Testis (tissue), 2 donors: Measurements from ENCODE around the gene PRKAR1B.

Source experiments
- POLR2A ChIP-seq: fragments of 450-650 bp; IDR thresholded peaks from one replicate; pipeline ENCODE4 v1.6.1; 2017; ENCODE audit warnings: antibody characterized with exemption, mild to moderate bottlenecking, moderate library complexity
- TF ChIP-seq, protein P1 (sequence below), 3 experiments: fragments of 450-650 bp in 2 of 3; fragments of 200-600 bp in 1 of 3; sonication (generic) in 1 of 3; IDR thresholded peaks; one replicate each; pipeline ENCODE4 v1.5.1; 2016 to 2019; ENCODE audit warnings: antibody characterized with exemption in 3 of 3, mild to moderate bottlenecking in 2 of 3, moderate library complexity in 1 of 3

DNA sequence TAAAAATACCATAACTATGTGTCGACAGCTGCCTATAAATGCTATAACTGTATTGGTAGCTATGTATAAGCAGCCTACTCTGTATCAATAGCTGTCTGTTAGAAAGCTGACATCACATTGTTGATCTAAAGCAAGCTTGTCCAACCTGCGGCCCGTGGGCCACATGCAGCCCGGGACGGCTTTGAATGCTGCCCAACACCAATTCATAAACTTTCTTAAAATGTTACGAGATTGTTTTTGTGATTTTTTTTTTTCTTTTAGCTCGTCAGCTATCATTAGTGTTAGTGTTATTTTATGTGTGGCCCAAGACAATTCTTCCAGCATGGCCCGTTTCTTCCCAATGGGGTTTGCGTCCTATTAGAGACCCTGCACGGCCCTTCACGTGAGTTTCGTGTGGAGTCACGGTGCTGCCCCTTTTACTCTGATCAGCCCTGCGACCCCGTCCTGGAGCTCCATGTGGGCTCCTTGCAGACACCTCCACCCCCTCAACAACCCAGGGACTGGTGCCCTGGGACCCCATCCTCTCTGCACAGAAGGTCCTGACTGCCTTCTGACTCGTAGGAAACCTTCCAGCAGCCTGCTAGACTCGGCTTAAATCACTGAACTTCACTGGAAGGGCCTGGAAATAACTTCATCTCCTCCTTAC is 4.5 kb upstream of the PRKAR1B start:
- TF ChIP-seq, protein P1, sequence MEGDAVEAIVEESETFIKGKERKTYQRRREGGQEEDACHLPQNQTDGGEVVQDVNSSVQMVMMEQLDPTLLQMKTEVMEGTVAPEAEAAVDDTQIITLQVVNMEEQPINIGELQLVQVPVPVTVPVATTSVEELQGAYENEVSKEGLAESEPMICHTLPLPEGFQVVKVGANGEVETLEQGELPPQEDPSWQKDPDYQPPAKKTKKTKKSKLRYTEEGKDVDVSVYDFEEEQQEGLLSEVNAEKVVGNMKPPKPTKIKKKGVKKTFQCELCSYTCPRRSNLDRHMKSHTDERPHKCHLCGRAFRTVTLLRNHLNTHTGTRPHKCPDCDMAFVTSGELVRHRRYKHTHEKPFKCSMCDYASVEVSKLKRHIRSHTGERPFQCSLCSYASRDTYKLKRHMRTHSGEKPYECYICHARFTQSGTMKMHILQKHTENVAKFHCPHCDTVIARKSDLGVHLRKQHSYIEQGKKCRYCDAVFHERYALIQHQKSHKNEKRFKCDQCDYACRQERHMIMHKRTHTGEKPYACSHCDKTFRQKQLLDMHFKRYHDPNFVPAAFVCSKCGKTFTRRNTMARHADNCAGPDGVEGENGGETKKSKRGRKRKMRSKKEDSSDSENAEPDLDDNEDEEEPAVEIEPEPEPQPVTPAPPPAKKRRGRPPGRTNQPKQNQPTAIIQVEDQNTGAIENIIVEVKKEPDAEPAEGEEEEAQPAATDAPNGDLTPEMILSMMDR (IDR thresholded peaks at IDR 0.05) = no peak
- no peak for TF ChIP-seq POLR2A
